ENCODE results near the gene RNF181. TPM values are rescaled to one million over a fixed set of nuclear protein-coding genes. Genes with fewer than 3 reads are reported as not detected.
A peak's percentile ranks its signal among the peaks of the same experiment; 100 is the strongest.

Gene RNF181
- total and polyA plus RNA-seq, 2 of the 13 experiments (the other 11 are each of a cell fraction or from before 2014, with no cell fraction given) = 224 to 578 TPM

DNA sequence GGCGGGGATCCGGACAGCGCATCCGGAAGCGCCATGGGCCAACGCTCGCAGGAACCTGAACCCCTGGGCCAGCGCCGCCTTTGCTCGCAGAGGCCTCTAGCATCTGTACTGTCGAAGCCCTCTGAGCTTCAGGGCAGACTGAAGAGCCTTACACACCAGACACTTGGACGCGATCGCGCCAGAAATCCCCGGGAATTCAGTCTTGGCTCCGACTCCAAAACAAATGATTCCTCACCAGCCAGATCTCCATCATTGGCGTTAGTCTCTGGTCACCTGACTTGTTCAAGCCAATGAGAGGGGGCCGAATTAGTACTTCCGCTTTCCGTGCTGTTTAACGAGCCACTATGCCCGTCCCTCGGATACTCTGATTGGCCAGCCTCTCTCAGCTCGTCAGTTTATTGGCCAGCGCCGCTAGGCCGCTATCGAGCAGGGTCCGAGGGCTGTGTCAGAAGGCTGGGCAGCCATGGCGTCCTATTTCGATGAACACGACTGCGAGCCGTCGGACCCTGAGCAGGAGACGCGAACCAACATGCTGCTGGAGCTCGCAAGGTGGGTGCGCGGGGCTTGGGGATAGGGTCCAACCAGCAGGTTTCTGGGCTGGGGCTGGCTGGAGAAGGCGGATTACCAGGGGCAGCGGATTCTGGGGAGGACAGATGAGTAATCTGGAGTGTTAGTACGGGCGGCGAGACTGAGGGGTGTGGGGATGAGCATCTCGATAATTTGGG lies at the start of gene RNF181 (continued):
- TF ChIP-seq, protein P1, sequence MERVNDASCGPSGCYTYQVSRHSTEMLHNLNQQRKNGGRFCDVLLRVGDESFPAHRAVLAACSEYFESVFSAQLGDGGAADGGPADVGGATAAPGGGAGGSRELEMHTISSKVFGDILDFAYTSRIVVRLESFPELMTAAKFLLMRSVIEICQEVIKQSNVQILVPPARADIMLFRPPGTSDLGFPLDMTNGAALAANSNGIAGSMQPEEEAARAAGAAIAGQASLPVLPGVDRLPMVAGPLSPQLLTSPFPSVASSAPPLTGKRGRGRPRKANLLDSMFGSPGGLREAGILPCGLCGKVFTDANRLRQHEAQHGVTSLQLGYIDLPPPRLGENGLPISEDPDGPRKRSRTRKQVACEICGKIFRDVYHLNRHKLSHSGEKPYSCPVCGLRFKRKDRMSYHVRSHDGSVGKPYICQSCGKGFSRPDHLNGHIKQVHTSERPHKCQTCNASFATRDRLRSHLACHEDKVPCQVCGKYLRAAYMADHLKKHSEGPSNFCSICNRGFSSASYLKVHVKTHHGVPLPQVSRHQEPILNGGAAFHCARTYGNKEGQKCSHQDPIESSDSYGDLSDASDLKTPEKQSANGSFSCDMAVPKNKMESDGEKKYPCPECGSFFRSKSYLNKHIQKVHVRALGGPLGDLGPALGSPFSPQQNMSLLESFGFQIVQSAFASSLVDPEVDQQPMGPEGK (CRISPR knock-in tag; IDR thresholded peaks at IDR 0.05) = no peak

DNA sequence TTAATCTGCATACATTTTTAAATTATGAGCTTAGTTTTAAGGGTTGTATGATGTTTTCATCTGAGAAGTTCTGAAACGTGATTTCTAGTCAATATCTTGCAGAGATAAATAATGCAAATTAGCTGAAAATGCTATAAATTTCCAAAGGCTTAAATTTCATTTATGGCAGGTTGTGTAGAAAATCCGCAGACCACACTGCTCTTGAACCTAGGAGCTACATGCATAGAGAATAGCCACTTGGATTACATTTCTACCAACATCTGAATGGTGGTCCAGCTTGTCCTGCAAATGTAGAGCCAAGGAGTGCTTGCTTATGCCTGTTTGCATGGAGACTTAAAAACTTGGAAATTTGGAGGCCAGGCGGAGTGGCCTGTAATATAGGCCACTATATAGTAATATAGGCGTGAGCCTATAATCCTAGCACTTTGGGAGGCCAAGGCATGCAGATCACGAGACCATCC lies 49.7 kb upstream of the RNF181 start:
- BruUV-seq (replicated peaks) = no TSS peak
- in situ Hi-C loops (cut with HindIII; ENCODE audit: extremely low pct_ligation_motif_present, low pct_unique_long_range_greater_than_20kb) = no loop called here
- peaks cover 31% of the 10 kb centered on the region for H4K20me1 ChIP-seq (ENCODE audit: insufficient read depth, low read length)
- peaks cover 27% of the 10 kb centered on the region for H3K4me1 ChIP-seq (ENCODE audit: insufficient read depth, low read length)
- H3K36me3 ChIP-seq (replicated peaks in 1 of 2; ENCODE audit: control insufficient read depth in 1 of 2, insufficient read depth in 2 of 2, low read length in 2 of 2) = peaks cover 23 to 60% of the 10 kb centered on the region in 2 experiments
- no peak overlapping the region for H2AFZ ChIP-seq (ENCODE audit: low read length)
- intact Hi-C loops (cut with micrococcal nuclease; ENCODE audit: unreplicated experiment) = no loop called here
- ATAC-seq (peak; percentile 8), FAIRE-seq (no peak), DNase-seq (ENCODE audit: low spot score) (no peak)
- POLR2A ChIA-PET = interaction anchor here (0.8 to 18.0 kb wide), 18 partner anchors 4 to 180 kb away, joined by 3 to 445 read pairs (median 4); partner anchors contain the start of genes GGCX, MAT2A, RNF181 and SH2D6
- H3K79me2 ChIP-seq (ENCODE audit: insufficient read depth, low read length) = peaks cover 21% of the 10 kb centered on the region
- H3K9ac ChIP-seq (ENCODE audit: insufficient read depth, low read depth, low read length) = no peak overlapping the region
- H3K4me2 ChIP-seq (ENCODE audit: low read depth, low read length) = no peak overlapping the region
- no peak overlapping the region for H3K4me3 ChIP-seq (replicated peaks in 1 of 3; ENCODE audit: insufficient read depth in 1 of 3, low read depth in 2 of 3, low read length in 3 of 3)
- CTCF ChIA-PET (ENCODE audit: low intra/inter-chr PET ratio, low total read pairs) = no interaction called here
- H3K27ac ChIP-seq (ENCODE audit: extremely low read length, insufficient read depth, low read length) = peak overlapping the region; percentile 6
- 98% methylated on average over 5 of the region's 5 CpGs for WGBS (ENCODE audit: low lambda C conversion rate)
- H3K9me3 ChIP-seq (ENCODE audit: low read length) = no peaks in the 10 kb centered on the region
- no peaks in the 10 kb centered on the region for H3K27me3 ChIP-seq (ENCODE audit: control insufficient read depth in 1 of 2, insufficient read depth in 2 of 2, low read length in 2 of 2)
- 0 out of 2 replicates have a peak, but pooled peaks have one; percentile 21 for TF ChIP-seq HDAC6 (IDR thresholded peaks at IDR 0.05; ENCODE audit: low read depth, low read length)
- TF ChIP-seq ZNF543 (CRISPR knock-in tag; IDR thresholded peaks at IDR 0.05) = 0 out of 2 replicates have a peak, but pooled peaks have one; percentile 55
- TF ChIP-seq, protein P2, sequence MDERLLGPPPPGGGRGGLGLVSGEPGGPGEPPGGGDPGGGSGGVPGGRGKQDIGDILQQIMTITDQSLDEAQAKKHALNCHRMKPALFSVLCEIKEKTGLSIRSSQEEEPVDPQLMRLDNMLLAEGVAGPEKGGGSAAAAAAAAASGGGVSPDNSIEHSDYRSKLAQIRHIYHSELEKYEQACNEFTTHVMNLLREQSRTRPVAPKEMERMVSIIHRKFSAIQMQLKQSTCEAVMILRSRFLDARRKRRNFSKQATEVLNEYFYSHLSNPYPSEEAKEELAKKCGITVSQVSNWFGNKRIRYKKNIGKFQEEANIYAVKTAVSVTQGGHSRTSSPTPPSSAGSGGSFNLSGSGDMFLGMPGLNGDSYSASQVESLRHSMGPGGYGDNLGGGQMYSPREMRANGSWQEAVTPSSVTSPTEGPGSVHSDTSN (CRISPR knock-in tag; IDR thresholded peaks at IDR 0.05) = no peak
- TF ChIP-seq ZNF839 (CRISPR knock-in tag; IDR thresholded peaks at IDR 0.05; ENCODE audit: borderline replicate concordance) = no peak
- peak; percentile 4 for TF ChIP-seq POLR2AphosphoS5 (IDR thresholded peaks at IDR 0.05; ENCODE audit: low read depth, low read length)
- TF ChIP-seq SSRP1 (CRISPR knock-in tag; IDR thresholded peaks at IDR 0.05) = peak; percentile 73; the same call in 1 of the 2 replicates
- TF ChIP-seq FOSL1 (CRISPR knock-in tag; IDR thresholded peaks at IDR 0.05; ENCODE audit: borderline replicate concordance) = 0 out of 2 replicates have a peak, but pooled peaks have one; percentile 5
- TF ChIP-seq, protein P3, sequence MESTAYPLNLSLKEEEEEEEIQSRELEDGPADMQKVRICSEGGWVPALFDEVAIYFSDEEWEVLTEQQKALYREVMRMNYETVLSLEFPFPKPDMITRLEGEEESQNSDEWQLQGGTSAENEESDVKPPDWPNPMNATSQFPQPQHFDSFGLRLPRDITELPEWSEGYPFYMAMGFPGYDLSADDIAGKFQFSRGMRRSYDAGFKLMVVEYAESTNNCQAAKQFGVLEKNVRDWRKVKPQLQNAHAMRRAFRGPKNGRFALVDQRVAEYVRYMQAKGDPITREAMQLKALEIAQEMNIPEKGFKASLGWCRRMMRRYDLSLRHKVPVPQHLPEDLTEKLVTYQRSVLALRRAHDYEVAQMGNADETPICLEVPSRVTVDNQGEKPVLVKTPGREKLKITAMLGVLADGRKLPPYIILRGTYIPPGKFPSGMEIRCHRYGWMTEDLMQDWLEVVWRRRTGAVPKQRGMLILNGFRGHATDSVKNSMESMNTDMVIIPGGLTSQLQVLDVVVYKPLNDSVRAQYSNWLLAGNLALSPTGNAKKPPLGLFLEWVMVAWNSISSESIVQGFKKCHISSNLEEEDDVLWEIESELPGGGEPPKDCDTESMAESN (CRISPR knock-in tag; conservative IDR thresholded peaks at IDR 0.05) = no peak
- peak; percentile 91 for TF ChIP-seq PAF1 (CRISPR knock-in tag; IDR thresholded peaks at IDR 0.05)
- 0 out of 2 replicates have a peak, but pooled peaks have one; percentile 12 for TF ChIP-seq YEATS2 (CRISPR knock-in tag; IDR thresholded peaks at IDR 0.05; ENCODE audit: borderline replicate concordance)
- peak; percentile 75; the same call in 1 of the 2 replicates for TF ChIP-seq POLR2G (IDR thresholded peaks at IDR 0.05; ENCODE audit: low read depth, low read length)
- TF ChIP-seq NFKBIZ (CRISPR knock-in tag; IDR thresholded peaks at IDR 0.05) = no peak
- 0 out of 2 replicates have a peak, but pooled peaks have one; percentile 29 for TF ChIP-seq DMTF1 (CRISPR knock-in tag; IDR thresholded peaks at IDR 0.05)
